VCaP (cell line): ENCODE measurements around the gene HTR3C.
"Not testable (repeated sequence)": the region's sequence is repeated elsewhere in the genome, so short reads cannot be mapped to it uniquely, and the experiment has no call there.

ENCODE experiments used
- H3K27ac ChIP-seq: fragments of 450-650 bp; 2 replicates; pipeline ENCODE4 v1.5.1; 2017
- TF ChIP-seq, protein P1 (sequence below): fragments of 450-650 bp; conservative IDR thresholded peaks from 2 replicates; pipeline ENCODE4 v1.5.1; 2017; ENCODE audit warnings: mild to moderate bottlenecking, moderate library complexity

The HTR3C gene

DNA sequence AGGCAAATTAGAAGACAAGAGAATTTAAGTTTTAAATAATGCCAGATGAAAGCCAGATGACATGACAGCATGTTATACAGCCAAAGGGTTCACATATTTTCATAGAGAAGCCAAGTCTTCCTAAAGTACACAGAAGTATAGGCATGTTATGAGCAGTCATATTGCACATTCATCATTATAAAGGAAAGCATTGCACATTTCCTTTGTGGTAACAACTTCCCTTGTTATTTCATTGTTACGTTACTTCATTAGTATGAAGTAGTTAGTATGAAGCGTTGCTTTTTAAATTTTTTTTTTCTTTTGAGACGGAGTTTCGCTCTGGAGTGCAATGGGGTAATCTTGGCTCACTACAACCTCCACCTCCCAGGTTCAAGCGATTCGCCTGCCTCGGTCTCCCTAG is 30.5 kb upstream of the HTR3C start:
- TF ChIP-seq, protein P1, sequence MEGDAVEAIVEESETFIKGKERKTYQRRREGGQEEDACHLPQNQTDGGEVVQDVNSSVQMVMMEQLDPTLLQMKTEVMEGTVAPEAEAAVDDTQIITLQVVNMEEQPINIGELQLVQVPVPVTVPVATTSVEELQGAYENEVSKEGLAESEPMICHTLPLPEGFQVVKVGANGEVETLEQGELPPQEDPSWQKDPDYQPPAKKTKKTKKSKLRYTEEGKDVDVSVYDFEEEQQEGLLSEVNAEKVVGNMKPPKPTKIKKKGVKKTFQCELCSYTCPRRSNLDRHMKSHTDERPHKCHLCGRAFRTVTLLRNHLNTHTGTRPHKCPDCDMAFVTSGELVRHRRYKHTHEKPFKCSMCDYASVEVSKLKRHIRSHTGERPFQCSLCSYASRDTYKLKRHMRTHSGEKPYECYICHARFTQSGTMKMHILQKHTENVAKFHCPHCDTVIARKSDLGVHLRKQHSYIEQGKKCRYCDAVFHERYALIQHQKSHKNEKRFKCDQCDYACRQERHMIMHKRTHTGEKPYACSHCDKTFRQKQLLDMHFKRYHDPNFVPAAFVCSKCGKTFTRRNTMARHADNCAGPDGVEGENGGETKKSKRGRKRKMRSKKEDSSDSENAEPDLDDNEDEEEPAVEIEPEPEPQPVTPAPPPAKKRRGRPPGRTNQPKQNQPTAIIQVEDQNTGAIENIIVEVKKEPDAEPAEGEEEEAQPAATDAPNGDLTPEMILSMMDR, result no peak
- no peak overlapping the region for H3K27ac ChIP-seq

DNA sequence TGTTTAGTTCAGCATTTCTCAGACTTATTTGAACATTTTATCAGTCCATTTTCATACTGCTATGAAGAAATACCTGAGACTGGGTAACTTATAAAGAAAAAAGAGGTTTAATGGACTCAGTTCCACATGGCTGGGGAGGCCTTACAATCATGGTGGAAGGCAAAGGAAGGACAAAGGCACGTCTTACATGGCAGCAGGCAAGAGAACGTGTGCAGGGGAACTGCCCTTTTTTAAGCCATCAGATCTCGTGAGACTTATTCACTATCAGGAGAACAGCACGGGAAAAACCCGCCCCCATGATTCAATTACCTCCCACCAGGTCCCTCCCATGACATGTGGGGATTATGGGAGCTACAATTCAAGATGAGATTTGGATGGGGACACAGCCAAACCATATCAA is 27.6 kb upstream of the HTR3C start:
- not testable (repeated sequence) for H3K27ac ChIP-seq

GRCh38 chr3:184028275-184028890 is 24.5 kb upstream of the HTR3C start:
- not testable (repeated sequence) for H3K27ac ChIP-seq

DNA sequence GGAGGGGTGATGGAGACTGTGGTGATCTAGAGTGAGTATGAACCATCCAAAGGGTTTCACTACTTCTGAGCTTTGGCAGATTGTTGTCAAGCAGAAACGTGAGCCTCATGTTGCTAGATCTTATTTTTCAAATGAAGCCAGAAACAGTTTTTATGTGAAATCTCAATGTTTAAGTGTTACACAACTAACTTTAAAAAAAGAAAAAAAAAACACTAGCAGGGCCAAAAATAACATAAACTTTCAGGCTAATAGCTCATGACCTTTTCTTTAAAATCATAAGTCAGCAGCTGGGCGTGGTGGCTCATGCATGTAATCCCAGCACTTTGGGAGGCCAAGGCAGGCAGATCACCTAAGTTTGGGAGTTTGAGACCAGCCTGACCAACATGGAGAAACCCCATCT is 23.4 kb upstream of the HTR3C start:
- H3K27ac ChIP-seq, result no peak overlapping the region

GRCh38 chr3:184030536-184030935 is 22.3 kb upstream of the HTR3C start:
- TF ChIP-seq, protein P1, result no peak
- H3K27ac ChIP-seq, result no peak overlapping the region

More for the DNA sequence above, 23.4 kb upstream of the HTR3C start:
- TF ChIP-seq, protein P1, result no peak

- H3K27ac ChIP-seq, result no peak within 1 kb of the TSS
- TF ChIP-seq, protein P1, result no peak
These were observed 21.6 kb upstream of the HTR3C start, which contains the start of gene HTR3D for GRCh38 chr3:184031187-184031792. Gene HTR3D (plus strand): TSS chr3:184031742. CDS start chr3:184031742, 0 bp downstream.

DNA sequence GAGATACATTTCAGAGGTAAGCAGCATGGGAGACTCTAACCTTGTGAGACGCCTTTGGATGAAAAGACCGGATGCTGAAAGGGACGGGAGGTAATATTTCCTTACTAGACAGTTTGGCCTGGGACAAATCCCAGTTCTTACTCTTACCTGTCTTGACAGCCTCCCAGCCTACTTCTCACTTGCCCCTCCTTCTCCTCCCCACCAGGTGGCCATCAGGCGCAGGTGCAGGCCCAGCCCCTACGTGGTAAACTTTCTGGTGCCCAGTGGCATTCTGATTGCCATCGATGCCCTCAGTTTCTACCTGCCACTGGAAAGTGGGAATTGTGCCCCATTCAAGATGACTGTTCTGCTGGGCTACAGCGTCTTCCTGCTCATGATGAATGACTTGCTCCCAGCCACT is 15.0 kb upstream of the HTR3C start:
- TF ChIP-seq, protein P1, result peak; percentile 28; the same call in 1 of the 2 replicates
- no peak overlapping the region for H3K27ac ChIP-seq

- H3K27ac ChIP-seq, result not testable (repeated sequence)
These were observed 14.5 kb upstream of the HTR3C start for GRCh38 chr3:184038307-184038706.

DNA sequence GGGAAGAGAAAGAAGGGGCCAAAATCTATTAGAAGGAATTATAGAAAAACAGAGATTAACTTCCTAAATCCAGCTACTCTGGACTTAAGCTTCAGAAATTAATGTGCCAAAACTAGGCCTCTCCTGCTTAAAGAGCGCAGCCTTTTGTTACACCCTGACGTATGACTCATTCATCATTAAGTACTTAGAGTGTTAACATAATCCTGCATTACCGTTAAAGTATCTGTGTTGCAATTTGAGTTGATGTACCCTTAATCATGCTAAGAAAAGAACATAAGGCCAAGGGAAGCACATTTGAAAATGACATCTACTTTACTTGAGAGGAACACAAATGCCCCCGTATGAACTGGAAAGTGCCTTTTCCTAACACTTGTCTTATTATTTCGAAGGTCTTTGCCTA is 13.4 kb upstream of the HTR3C start:
- TF ChIP-seq, protein P1, result no peak
- H3K27ac ChIP-seq, result no peak overlapping the region
